GM06990 (cell line): ENCODE data around the gene USP24.

Experiments
- DNase-seq: peaks from one replicate; pipeline ENCODE4 v3.0.0-alpha.2; 2011; ENCODE audit not compliant: insufficient read length; ENCODE audit errors: extremely low read depth
- H3K27me3 ChIP-seq: replicated peaks from 2 replicates; pipeline ENCODE4 v1.6.0; 2011; ENCODE audit warnings: low read length; ENCODE audit not compliant: control insufficient read depth, insufficient read depth
- H3K36me3 ChIP-seq: 2 replicates; pipeline ENCODE4 v1.5.1; 2011; ENCODE audit warnings: low read length; ENCODE audit not compliant: control insufficient read depth, insufficient read depth
- H3K4me3 ChIP-seq: replicated peaks from 2 replicates; pipeline ENCODE4 v1.5.1; 2011; ENCODE audit warnings: low read depth, mild to moderate bottlenecking, control low read depth, low read length
- CTCF ChIP-seq: IDR thresholded peaks from 2 replicates; pipeline ENCODE4 v1.5.1; 2011; ENCODE audit warnings: low read length, control low read depth, mild to moderate bottlenecking, inconsistent platforms; ENCODE audit not compliant: insufficient read depth, poor library complexity, severe bottlenecking

The USP24 gene

GRCh38 chr1:55064071-55064581, 151.0 kb downstream of the USP24 start:
- peaks cover 4% of the 10 kb centered on the region for H3K36me3 ChIP-seq
- DNase-seq = no peak

GRCh38 chr1:55063577-55063942, 151.6 kb downstream of the USP24 start:
- Histone ChIP-seq H3K36me3 (peaks cover 3% of the 10 kb centered on the region), H3K27me3 (no peaks in the 10 kb centered on the region), H3K4me3 (no peak overlapping the region)
- no peak for TF ChIP-seq CTCF
- DNase-seq = no peak

More at GRCh38 chr1:55064071-55064581, 151.0 kb downstream of the USP24 start:
- Histone ChIP-seq H3K27me3 (no peaks in the 10 kb centered on the region), H3K4me3 (no peak overlapping the region)
- TF ChIP-seq CTCF = no peak

GRCh38 chr1:55062801-55063576, 152.2 kb downstream of the USP24 start:
- Histone ChIP-seq H3K4me3 (no peak overlapping the region), H3K27me3 (no peaks in the 10 kb centered on the region), H3K36me3 (peaks cover 2% of the 10 kb centered on the region)
- TF ChIP-seq CTCF = no peak
- no peak for DNase-seq

- TF ChIP-seq CTCF = no peak
- Histone ChIP-seq H3K27me3 (no peaks in the 10 kb centered on the region), H3K36me3 (no peaks in the 10 kb centered on the region), H3K4me3 (no peak overlapping the region)
- DNase-seq = no peak
Measured at GRCh38 chr1:55061706-55062321, 153.3 kb downstream of the USP24 start.

GRCh38 chr1:55061000-55061705, 154.0 kb downstream of the USP24 start:
- no peak for DNase-seq
- Histone ChIP-seq H3K36me3 (no peaks in the 10 kb centered on the region), H3K4me3 (no peak overlapping the region), H3K27me3 (no peaks in the 10 kb centered on the region)
- no peak for TF ChIP-seq CTCF
